ENCODE results near the gene SUPT6H.

Gene SUPT6H

GRCh38 chr17:28702026-28702751 lies 40.2 kb downstream of the SUPT6H start:
- no peak overlapping the region for H3K4me3 ChIP-seq (ENCODE audit: low read depth, low read length)
- TF ChIP-seq, protein P1, sequence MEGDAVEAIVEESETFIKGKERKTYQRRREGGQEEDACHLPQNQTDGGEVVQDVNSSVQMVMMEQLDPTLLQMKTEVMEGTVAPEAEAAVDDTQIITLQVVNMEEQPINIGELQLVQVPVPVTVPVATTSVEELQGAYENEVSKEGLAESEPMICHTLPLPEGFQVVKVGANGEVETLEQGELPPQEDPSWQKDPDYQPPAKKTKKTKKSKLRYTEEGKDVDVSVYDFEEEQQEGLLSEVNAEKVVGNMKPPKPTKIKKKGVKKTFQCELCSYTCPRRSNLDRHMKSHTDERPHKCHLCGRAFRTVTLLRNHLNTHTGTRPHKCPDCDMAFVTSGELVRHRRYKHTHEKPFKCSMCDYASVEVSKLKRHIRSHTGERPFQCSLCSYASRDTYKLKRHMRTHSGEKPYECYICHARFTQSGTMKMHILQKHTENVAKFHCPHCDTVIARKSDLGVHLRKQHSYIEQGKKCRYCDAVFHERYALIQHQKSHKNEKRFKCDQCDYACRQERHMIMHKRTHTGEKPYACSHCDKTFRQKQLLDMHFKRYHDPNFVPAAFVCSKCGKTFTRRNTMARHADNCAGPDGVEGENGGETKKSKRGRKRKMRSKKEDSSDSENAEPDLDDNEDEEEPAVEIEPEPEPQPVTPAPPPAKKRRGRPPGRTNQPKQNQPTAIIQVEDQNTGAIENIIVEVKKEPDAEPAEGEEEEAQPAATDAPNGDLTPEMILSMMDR (IDR thresholded peaks at IDR 0.05; ENCODE audit: low read depth, low read length, missing control alignments): no peak
- DNase-seq (ENCODE audit: low read depth): no peak

GRCh38 chr17:28702752-28703150 lies 40.7 kb downstream of the SUPT6H start:
- H3K4me3 ChIP-seq (ENCODE audit: low read depth, low read length): no peak overlapping the region
- TF ChIP-seq, protein P1 (IDR thresholded peaks at IDR 0.05; ENCODE audit: low read depth, low read length, missing control alignments): no peak
- DNase-seq (ENCODE audit: low read depth): no peak

DNA sequence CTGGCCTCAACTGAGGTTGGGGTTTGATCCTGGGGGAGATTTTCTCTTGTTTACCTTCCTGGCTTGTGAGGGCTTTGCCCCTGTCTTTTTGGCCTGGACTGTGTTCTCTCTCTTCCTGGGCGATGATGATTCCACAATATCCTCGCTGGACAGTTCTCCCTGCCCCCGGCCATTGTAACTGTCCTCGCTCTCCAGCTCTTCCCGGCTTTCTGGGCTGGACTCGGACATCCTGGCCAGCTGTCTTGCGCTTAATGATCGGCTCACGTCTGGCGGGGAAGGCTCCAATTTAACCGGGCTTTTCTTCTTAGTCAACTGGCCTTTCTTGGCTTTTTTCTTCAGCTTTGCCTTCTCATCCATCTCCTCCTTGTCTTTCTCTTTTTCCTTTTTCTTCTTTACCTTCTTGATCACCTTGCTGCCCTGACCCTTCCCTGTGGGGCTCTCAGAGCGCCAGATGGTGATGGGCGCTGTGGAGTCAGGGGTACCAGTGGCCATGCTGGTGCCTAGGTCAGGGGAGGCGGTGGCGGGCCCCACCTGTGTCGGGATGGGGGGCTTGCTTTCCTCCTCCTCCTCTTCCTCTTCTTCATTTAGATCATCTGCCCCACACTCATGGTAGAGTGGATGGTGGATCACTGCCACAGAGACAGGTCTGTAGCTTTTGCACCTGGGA lies 41.7 kb downstream of the SUPT6H start:
- no peak overlapping the region for H3K4me3 ChIP-seq (ENCODE audit: low read depth, low read length)
- TF ChIP-seq, protein P1 (IDR thresholded peaks at IDR 0.05; ENCODE audit: low read depth, low read length, missing control alignments): no peak
- no peak for DNase-seq (ENCODE audit: low read depth)

DNA sequence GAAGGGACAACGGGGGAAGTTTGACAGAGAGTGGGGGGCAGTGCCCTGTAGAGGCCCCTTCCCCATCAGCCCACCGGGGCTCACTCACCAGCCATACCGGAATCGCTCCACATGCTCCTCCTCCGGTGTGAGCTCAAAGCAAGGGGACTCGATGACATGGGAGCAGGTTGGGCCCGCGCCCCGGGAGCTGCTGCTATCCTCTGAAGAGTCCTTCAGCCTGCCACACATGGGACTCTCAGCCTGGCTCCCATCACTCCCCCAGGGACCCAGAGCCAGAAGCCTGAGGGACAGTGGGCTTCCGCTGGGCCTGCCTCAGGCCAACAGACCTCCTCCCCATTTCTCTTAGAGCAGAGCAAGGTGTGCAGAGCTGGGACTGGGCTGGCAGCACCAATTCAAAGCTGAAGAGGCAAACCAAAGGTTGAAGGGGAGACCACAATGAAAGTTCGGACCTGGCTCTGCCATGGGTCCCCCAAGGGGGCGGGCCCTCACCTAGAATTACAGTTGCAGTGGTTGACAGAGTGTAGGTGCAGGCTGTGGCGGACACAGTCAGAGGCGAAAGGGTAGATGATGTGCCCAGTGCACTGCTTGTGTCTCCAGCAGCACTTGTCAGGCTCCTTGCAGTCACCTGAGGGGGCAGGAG lies 42.3 kb downstream of the SUPT6H start:
- DNase-seq (ENCODE audit: low read depth): no peak
- TF ChIP-seq, protein P1 (IDR thresholded peaks at IDR 0.05; ENCODE audit: low read depth, low read length, missing control alignments): no peak
- H3K4me3 ChIP-seq (ENCODE audit: low read depth, low read length): no peak overlapping the region

- TF ChIP-seq, protein P1 (IDR thresholded peaks at IDR 0.05; ENCODE audit: low read depth, low read length, missing control alignments): no peak
- no peak for DNase-seq (ENCODE audit: low read depth)
- no peak overlapping the region for H3K4me3 ChIP-seq (ENCODE audit: low read depth, low read length)
These were observed 43.2 kb downstream of the SUPT6H start for GRCh38 chr17:28705074-28705659.

DNA sequence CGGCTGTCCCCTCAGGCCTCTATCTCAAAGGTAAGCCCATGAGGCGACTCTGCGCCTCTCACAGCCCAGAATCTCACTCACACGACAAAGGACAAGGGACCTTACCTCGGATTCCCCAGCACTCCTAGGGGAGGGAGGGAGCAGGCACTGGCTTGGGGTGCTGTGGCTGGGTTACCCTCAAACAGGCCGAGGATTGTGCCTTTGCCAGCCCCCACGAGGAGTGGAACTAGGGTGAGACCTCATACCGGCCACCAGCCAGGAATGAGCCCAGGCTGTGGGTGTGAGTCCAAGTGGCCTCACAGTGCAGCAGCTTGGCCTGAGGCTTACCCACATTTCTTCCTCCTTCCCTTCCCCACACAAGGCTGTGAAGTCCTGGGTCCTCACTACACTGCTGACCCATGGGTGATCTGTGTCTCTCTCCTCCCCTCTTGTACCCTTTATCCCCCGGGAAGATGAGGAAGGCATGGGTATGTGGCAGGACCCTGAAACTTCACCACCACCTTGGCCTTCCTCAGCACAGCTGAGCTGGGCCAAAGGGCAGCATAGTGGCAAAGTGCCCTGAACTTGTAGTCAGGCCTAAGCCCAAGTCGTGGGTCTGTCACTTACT lies 43.8 kb downstream of the SUPT6H start:
- H3K4me3 ChIP-seq (ENCODE audit: low read depth, low read length): no peak overlapping the region
- DNase-seq (ENCODE audit: low read depth): no peak
- TF ChIP-seq, protein P1 (IDR thresholded peaks at IDR 0.05; ENCODE audit: low read depth, low read length, missing control alignments): no peak
